Astrocyte of the spinal cord (primary cell): ENCODE data around the gene PPP1R8.

Source experiments
- DNase-seq: peaks from one replicate; pipeline ENCODE4 v3.0.0; 2011; ENCODE audit warnings: low read depth, low spot score
- H3K4me3 ChIP-seq: 2 replicates; pipeline ENCODE4 v1.5.1; 2011; ENCODE audit warnings: low read depth, mild to moderate bottlenecking, low read length, moderate library complexity
- CTCF ChIP-seq: IDR thresholded peaks from 2 replicates; pipeline ENCODE4 v1.5.1; 2012; ENCODE audit warnings: low read depth, mild to moderate bottlenecking, low read length, inconsistent platforms
- in situ Hi-C: cut with HindIII; loops from 2 replicates; pipeline ENCODE4 v1.10.0; 2017; ENCODE audit warnings: low sequenced_read_pairs

PPP1R8 gene

GRCh38 chr1:27877115-27877416 is 46.5 kb downstream of the PPP1R8 start:
- no peak for DNase-seq
- TF ChIP-seq CTCF, result no peak
- no peak overlapping the region for H3K4me3 ChIP-seq
- in situ Hi-C loops, result no loop called here

GRCh38 chr1:27878039-27878438 is 47.5 kb downstream of the PPP1R8 start:
- in situ Hi-C loops, result no loop called here
- H3K4me3 ChIP-seq, result no peak overlapping the region
- TF ChIP-seq CTCF, result peak; percentile 5
- no peak for DNase-seq

- in situ Hi-C loops, result no loop called here
Measured at GRCh38 chr1:27878787-27879335, 48.3 kb downstream of the PPP1R8 start.

GRCh38 chr1:27879374-27880082 is 48.9 kb downstream of the PPP1R8 start:
- H3K4me3 ChIP-seq, result no peak overlapping the region
- no peak for DNase-seq
- no peak for TF ChIP-seq CTCF
- in situ Hi-C loops, result no loop called here

More at GRCh38 chr1:27878787-27879335, 48.3 kb downstream of the PPP1R8 start:
- no peak for DNase-seq
- no peak overlapping the region for H3K4me3 ChIP-seq
- TF ChIP-seq CTCF, result no peak

GRCh38 chr1:27882543-27882903 is 51.9 kb downstream of the PPP1R8 start:
- no peak for TF ChIP-seq CTCF

GRCh38 chr1:27883536-27883935 is 53.0 kb downstream of the PPP1R8 start:
- no peak overlapping the region for H3K4me3 ChIP-seq
- no peak for TF ChIP-seq CTCF
- DNase-seq, result no peak
- in situ Hi-C loops, result no loop called here

More at GRCh38 chr1:27882543-27882903, 51.9 kb downstream of the PPP1R8 start:
- no peak for DNase-seq
- in situ Hi-C loops, result no loop called here
- H3K4me3 ChIP-seq, result no peak overlapping the region
